ENCODE measurements around the gene DUSP22.
"Not testable (repeated sequence)": the region's sequence is repeated elsewhere in the genome, so short reads cannot be mapped to it uniquely, and the experiment has no call there.

The DUSP22 gene

DNA sequence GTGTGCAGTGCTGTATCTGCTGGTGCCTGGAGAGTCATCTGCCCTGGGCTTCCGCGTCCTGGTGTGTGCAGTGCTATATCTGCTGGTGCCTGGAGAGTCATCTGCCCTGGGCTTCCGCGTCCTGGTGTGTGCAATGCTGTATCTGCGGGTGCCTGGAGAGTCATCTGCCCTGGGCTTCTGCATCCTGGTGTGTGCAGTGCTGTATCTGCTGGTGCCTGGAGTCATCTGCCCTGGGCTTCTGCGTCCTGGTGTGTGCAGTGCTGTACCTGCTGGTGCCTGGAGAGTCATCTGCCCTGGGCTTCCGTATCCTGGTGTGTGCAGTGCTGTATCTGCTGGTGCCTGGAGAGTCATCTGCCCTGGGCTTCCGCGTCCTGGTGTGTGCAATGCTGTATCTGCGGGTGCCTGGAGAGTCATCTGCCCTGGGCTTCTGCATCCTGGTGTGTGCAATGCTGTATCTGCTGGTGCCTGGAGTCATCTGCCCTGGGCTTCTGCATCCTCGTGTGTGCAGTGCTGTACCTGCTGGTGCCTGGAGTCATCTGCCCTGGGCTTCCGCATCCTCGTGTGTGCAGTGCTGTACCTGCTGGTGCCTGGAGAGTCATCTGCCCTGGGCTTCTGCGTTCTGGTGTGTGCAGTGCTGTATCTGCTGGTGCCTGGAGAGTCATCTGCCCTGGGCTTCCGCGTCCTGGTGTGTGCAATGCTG is 33.0 kb downstream of the DUSP22 start:
- not testable (repeated sequence) for DNase-seq

DNA sequence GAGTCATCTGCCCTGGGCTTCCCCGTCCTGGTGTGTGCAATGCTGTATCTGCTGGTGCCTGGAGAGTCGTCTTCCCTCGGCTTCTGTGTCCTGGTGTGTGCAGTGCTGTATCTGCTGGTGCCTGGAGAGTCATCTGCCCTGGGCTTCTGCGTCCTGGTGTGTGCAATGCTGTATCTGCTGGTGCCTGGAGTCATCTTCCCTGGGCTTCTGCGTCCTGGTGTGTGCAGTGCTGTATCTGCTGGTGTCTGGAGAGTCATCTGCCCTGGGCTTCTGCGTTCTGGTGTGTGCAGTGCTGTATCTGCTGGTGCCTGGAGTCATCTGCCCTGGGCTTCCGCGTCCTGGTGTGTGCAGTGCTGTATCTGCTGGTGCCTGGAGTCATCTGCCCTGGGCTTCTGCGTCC is 33.8 kb downstream of the DUSP22 start:
- not testable (repeated sequence) for DNase-seq

DNA sequence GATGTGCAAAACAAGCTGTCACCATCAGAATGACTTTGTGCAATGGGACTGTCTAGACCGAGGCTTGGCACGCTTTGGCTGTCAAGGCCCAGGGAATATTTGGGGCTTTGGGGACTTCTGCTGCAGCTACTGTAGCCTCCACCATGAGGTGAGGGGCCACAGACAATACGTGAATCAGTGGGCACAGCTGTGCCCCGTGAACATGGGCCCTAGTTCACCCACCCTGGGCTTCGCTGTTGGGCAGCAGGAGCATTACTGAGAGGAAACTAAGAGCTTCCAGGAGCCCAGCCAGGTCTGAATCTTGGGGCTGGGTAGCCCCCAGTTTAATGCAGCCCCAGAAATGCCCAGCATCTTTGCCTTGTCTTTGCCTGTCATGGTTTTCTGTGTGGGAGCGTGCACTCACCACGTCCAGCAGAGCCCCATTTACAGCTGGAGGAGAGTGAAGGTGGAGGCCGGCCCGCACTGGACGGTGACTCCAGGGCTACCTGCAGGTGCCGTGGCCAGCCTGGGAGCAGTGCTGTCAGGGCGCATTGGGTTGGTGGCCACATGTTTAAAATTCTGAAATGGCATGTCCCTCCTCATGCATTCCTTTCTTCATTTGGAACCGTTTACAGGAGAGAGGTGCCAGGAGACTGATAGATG is 34.7 kb downstream of the DUSP22 start:
- no peak for DNase-seq

DNA sequence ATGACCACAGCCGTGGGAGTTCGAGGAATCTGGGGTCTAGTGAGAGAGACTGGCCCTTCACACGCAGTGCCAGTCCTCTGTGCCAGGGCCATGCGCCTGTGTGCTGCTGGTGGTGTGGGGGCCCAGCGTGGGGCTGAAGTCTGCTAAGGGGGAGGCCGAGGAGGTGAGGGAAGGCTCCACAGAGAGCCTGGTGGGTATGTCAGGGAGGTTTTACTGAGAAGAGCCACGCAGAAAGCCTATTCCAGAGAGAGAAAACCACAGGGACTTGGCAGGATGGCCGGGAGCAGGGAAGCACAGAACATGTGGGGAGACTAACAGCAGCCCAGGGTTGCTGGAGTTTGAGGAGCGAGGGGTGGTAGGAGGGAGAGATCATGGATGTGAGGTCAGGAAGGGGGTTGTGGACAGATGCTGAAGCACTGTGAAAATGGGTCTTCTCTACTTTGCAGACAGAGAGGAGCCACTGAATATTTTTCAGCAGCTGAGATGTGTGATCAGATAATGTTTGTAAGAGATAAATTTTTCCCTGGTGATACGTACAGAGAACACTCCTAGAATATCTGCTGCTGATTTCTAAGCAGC is 35.3 kb downstream of the DUSP22 start:
- DNase-seq = no peak

DNA sequence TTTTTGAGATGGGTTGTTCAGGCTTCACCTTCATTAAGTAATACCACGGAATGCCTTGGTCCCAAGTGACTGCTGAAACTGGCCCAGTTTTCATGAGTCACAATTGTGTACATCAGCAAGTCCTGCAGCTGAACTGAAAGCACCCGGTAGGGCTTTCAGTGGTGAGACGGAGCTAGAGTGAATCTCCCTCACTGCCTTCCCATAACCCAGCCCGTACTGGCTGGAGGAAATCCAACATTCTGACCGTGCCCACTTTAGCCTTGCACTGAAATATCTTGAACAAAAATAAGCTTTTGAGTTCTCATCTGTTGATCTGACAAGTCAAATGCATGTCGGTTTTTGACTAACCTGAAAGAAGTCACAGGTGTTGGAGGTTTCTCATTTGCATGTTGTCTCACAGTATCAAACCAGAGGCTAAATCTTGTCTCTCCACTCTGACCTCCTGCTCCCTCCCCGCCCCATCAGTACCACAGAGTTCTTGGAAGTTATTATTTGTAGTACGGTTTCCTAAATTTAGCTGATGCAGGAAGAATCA is 35.9 kb downstream of the DUSP22 start:
- DNase-seq = peak; percentile 47

DNA sequence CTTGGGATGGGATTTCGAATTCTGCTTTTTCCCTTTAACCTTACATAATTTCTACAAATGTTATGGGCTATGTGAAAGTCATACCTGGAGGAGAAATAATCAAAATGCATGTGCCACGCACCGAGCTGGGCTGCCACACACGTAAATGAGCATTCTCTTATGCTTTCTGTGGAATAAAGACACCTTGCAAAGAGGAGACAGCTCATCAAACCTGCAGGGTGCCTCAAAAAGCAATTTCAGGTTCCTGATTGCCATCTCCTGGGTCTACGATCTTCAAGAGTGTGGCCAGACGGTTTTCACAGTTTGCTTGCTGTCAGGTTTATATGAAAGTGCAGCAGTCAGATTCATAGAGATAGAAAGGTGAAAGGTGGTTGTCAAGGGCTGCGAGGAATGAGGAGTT is 36.6 kb downstream of the DUSP22 start:
- DNase-seq = no peak

DNA sequence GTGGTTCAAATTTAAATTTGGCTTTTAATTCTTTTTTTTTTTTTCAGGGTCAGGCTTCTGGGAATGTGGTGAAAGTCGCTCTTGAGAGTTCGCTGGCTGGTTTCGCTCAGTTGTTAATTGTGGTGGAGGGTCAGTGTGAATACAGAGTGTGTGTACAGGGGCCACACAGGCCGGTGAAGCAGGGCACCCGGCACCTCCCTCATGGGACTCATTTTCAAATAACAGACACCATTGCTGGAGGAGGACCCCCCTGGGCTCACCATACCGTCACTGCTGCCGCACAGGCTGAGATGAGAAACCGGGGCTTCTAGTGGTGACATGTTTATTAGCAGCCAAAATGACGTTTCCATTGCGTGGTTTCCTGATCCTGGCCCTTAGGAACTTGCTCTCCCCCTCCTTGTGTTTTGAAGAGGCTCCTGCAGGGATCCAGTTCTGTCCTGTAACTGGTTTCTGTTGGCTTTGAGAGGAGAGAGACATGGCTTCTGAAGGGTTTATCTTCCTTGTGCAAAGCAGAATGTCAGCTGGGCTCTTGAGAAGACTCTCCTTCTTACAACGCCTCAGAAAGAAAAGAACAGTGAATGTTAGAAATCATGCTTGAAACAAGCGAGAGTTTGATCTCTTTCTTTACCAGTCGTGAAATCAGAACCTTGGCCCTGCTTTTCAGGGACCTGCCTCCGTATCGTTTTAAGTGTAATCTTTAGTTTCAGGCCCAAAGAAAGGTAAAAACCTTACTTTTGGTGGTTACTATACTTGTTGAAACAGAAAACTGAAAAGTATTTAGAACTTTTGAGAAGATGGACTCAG is 37.8 kb downstream of the DUSP22 start:
- no peak for DNase-seq

DNA sequence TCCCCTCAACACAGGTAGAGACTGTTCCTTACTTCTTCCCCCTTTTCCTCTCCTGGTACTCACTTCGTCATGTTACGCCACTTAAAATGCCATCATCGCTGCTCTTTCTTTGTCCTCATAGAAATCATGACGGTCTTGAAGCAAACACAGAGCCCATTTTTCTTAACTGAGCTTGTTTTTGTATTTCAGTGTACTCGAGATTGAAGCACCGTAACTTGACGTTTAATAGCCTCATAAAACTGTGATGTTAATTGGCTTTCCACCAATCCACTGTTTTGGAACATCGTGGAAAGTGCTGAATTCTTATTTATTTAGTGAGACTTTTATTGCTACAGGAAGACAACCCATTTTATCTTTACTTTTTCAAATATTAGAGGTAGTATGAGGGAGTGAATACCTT is 38.7 kb downstream of the DUSP22 start:
- no peak for DNase-seq

DNA sequence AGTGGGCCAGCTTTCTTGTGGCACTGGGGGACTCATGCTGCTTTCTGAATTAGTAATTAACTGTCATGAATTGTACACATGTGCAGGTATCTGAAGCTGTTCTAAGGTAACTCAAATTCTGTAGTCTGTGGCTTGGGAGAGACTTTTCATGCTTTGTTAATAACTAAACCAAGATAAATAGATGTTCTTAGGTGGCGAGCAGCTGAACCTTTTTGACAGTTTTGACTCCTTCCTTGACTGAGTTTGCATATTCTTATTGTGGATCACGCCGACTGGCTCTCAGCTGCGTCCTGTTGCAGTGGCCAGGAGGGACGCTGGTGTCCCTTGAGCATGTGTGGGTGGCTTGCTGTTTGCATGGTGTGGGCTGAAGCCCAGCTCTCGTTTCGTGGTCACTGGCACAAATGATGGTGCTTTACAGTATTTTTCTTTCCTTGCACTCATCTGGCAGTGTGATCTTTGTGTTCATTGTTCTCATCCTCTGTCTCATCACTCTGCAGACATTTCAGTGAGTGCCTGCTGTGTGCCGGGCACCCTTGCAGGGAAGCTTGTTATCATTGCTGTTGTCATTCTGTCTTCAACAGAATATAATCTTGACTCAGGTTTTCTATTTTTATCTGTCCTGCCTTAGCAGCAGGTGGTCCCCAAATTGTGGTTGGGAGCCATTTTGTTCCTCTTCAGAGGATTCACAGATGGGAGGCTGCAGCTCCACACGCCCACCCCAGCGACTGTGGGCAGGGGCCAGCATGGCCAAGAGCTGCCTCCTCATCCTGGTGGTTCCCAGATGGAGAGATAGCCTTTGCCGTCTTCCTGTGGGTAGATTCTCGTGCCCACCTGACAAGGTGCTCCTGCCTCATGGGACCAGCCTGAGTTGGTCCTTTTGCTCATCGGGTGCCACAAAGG is 39.6 kb downstream of the DUSP22 start:
- DNase-seq = no peak

DNA sequence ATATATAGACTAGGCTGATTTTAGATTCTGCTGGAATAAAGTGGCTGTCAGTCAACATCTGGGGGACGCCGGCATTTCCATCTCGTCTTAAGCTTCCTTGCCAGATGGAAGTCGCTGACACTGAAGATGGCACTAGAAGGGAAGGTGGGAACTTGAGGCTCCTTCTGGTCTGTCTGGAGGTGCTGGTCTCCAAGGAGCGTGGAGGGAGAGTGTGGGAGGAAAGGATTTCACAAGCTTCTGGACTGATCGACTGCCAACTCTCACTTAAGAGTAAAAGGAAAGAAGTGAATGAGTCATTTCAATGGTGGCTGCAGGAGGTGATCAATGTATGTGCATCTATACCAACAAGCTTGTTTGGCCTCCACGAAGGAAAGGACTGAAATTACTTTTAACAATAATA is 40.4 kb downstream of the DUSP22 start:
- DNase-seq = no peak

DNA sequence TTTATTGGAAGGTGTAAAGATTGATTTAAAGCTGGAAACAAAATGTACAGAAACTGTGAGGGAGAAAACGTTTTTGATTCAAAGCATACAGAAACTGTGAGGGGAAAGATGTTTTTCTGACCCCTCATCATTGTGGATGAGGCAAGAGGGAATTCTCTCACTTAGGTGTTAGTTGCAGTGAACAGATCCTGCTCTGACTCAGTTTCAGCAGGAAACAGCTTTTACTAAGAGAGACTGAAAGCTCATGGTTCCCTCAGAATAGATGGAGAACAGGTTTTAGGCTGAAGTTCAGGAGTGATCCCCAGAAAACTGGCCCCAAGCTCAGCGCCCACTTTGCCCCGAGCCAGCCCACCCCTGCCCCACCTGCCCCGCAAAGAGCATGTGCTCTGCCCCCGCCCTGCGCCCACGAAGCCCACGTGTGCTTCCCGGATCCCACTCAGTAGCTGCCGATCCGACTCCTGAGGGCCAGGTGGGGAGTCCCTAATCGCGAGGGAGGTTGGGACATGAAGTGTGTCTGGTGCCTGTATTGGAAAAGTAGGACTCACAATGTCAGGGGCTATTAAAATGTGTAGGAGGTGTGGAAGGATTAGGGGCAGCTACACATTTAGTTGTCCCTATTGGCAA is 41.2 kb downstream of the DUSP22 start:
- DNase-seq = no peak

DNA sequence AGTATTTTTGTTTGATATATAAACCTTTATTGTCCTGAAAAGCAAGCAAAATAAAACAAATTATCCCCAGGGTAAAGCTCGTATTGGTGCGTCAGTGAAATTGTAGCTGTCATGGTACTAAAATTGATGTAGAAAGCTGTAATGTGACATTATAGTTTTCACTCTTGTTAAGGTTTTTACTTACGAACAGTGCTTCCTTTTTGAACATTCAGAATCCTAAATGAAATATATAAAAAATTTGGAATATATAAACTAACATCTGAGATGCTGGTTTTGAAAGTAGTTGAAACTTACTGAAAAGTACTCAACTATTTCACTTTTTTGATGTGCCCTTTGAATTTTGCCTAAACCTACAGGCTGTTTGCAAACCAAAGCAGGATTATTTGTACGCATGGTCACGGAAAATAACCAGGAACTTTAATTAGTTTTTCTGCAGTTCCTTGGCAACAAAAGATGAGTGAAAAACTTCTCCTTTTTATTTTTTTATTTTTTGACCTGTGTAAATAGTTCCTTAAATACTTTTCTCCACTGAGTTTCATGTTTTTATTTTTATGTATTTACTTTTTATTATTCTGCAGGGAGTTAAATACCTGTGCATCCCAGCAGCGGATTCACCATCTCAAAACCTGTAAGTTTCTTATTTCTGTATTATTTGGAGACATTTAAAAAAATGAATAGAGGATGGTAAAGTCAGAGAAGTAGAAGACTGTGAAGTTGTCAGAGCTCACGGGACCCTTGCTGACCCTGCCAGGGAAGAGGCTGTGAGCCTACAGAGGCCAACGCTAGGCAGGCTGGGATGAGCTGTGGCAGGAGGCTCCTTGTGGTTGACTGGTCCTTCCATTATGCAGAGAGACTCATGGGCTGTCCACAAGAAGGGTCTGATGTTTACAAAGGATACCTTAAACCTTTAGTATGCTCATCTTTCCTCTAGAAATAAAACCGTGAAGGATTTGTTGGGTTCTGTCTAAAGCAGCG is 42.5 kb downstream of the DUSP22 start:
- DNase-seq = no peak

DNA sequence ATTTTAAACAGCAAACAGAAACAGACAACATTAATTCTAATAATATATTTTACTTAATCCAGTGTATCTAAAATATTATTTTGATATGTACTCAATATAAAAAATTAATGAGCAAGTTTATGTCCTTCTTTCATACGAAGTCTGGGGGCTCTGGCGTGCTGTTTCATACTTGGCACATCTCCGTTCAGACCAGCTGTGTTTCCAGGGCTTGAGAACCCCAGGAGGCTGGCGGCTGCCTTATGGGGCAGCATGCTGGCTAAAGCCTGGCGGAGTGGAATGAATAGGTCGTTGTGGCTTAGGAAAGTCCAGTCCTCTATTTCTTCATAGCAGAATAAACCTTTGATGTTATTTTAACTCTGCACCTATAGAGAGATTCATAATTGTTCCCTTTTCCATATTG is 43.3 kb downstream of the DUSP22 start:
- DNase-seq = no peak

DNA sequence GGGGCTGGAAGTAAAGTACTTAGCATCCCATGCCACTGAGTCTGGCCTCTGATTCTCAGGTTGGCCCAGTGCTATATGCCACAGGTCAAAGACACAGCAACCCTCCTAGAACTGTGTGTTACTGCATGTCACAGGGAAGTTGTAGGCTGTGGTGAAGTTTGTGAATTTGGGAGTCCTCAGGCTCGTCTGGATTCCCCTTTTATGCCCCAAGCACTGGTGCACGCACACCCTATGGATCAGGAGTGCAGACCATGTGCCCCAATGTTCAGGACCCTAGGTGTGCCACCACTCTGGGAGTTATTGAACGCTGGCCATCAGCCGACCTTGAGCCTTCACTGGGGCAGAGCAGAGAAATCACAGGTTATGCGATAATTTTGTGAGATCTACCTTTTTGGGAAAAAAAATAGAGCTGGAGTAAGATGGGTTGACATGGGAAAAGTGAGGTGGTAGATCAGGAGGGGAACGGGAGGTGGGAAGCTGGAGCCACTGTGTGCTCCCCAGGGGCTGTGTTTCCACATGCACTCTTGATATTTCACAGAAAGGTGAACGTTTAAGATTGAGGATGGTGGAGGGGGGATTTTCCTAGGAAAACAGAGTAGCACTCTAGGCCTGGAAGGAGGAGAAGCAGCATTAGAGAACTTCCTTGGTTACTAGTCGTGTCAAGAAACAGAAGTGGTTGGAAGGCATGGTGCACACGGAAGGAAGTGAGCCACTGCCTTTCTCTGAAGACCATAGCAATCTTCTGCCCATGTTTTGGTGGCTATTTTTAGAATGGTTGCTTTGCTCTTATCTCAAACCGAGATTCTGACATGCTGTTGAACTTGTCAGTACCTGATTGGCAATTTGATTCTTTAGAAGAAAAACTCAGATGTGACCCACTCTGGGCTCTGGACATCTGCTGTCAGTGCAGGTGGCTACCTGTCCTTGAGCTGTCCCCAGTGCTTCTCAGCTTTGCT is 44.1 kb downstream of the DUSP22 start:
- no peak for DNase-seq

DNA sequence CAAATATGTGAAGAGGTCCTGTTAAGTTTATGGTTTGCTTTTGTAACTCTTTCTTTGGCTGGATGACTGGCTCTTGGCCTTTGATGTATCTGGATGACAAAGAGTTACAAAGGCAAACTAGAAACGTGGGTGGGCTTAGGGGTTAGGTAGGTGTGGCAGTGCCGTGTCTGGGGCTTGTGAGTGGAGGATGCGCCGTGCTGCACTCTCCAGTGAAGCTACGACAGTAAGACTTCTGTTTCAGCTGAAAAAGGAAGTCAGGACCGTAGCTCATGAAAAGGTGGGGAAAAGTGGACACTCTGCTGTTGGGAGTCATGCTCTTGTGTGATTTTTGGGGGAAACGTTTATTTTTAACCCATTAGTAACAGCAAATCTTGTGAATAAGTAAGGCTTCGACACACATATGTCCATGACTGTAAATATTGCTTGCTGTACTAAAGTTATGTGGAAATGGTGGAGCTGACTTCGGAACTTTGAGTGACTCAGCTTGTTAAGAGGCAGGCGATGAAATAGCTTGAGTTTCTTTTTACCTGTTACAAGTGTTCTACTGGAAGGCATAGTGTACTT is 45.6 kb downstream of the DUSP22 start:
- peak; percentile 45 for DNase-seq

DNA sequence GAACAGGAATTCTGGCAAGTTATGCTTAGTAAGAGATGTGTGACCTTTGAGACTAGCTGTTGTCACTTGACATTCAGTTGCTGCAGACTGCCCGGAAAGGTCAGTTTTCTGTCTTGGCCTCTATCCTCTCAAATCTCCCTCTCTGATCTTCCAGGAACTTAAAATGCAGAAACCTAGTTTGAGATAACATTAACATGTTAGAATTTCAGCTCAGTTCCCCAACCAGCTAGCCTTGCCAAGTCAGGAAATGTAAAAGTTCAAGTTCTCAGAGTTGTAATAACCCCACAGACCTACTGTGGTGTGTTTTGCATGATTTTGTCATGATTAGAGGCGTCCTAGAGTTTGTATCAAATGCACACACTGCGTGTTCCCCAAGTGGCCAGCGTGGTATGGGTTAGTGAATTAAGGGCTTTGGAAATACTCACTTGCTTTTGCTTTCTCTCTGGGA is 46.6 kb downstream of the DUSP22 start:
- no peak for DNase-seq

DNA sequence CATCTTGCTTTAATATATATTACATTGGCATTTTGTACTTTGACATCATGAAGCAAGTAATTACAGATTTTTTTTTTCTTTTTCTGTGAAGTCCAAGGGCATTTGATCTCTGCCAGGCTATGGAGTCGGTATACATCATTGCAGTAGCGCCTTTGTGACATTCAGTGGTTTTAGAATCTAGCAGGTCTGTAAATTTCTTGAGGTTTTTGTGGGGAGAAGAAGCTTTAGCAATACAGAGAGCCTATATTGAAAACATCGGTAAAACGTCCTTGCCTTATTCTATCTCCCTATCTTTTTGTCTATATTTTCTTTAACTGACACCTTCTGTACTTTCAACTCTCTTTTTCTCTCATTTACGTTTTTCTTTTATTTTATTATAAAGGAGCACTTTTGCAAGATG is 47.2 kb downstream of the DUSP22 start:
- no peak for DNase-seq

DNA sequence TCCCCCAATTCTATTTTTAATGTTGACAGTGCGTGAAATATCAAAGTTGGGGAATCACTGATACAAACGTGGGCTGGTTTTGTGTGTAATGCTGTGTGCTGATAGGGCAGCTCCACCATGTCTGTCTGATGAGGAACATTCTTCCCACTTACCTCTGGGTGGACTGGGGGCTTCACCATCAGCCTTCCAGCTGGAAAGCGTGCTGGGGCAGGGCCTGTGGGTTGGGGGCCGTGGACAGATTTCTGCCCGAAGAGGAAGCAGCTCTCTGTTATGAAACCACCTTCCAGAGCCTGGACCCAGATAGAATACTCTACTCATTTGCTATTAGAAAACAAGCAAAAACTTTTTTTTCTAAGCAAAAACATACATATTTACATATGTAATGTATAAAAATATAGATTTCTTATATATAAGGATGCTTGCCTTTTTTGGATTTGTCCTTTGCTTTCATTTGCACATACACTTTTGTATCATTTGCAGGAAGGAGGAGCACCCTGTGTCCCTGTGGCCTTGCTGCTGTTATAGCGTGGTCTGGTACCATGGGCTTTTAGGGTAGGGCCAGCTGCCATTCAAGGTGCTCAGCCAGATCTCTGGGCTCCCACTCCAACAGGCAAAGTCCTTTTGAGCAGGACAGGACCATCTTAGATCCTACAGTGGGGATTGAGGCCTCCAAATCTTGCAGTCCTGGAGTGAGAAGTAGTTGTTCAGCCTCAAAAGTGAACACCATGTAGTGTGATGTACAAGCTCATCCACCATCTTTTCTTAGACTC is 48.1 kb downstream of the DUSP22 start:
- DNase-seq = no peak
